Ascending aorta (tissue), 2 donors: Measurements from ENCODE around the gene SMIM27. TPM values are rescaled to one million over a fixed set of nuclear protein-coding genes. Genes with fewer than 3 reads are reported as not detected.

Source experiments
- DNase-seq, 2 donors: peaks; one replicate each; pipeline ENCODE4 v3.0.0-alpha.2; 2019; ENCODE audit warnings: low spot score in 2 of 2
- H3K27ac ChIP-seq, 2 donors: fragments of 200-600 bp; sonication (generic); one replicate each; pipeline ENCODE4 v1.5.1; 2016 to 2017; ENCODE audit warnings: mild to moderate bottlenecking in 1 of 2
- H3K27me3 ChIP-seq: fragments of 200-600 bp; sonication (generic); one replicate; pipeline ENCODE4 v1.5.1; 2017
- H3K36me3 ChIP-seq, 2 donors: fragments of 200-600 bp; sonication (generic); one replicate each; pipeline ENCODE4 v1.5.1; 2016
- H3K4me1 ChIP-seq, 2 donors: fragments of 200-600 bp; sonication (generic); one replicate each; pipeline ENCODE4 v1.5.1; 2016 to 2017; ENCODE audit warnings: mild to moderate bottlenecking in 1 of 2
- H3K4me3 ChIP-seq, 2 donors: fragments of 200-600 bp; sonication (generic); one replicate each; pipeline ENCODE4 v1.5.1; 2016 to 2017; ENCODE audit warnings: mild to moderate bottlenecking in 1 of 2
- H3K9me3 ChIP-seq, 2 donors: fragments of 200-600 bp; sonication (generic); one replicate each; pipeline ENCODE4 v1.5.1; 2016
- intact Hi-C: fragments of 100-400 bp; cut with DNase I; formaldehyde crosslinking; loops from one replicate; pipeline ENCODE4 v1.15.1; 2023
- total RNA-seq: library from RNA; depleted of rRNA; stranded (reverse); fragments of >200 nt; gene quantifications from one replicate; pipeline ENCODE4 v1.1.0, GENCODE V29; 2016
- TF ChIP-seq, protein P1 (sequence below), 3 experiments: fragments of 200-600 bp in 2 of 3; fragments of 450-650 bp in 1 of 3; sonication (generic) in 2 of 3; IDR thresholded peaks; one replicate each; pipeline ENCODE4 v1.5.1; 2016 to 2019; ENCODE audit warnings: antibody characterized with exemption in 3 of 3, mild to moderate bottlenecking in 1 of 3, moderate library complexity in 1 of 3

Gene SMIM27
- total RNA-seq, 1 donor from 2014 or later: 0.32 TPM

DNA sequence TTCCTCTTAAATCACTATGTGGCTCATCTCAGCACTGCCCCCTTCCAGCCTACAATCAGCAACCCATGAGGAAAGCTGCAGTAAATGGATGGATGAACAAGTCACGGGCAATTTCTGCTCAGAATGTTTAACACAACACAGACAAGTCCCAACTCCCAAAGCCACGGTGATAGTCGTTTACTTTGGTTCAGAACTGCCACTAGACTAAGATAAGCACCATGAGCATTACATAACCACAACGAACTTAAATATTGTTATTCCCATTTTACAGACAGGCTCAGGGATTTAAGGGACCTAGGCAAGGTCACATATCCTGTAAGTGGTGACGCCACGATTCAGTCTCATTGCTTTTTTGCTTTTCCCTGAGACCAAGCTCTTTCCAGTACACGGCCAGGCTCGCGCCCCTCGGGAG is 2.0 kb upstream of the SMIM27 start:
- intact Hi-C loops: loop anchor here (10.0 kb wide), 1 partner anchor 475 kb away; the partner anchor contains the start of gene DNAJA1
- peaks cover 0 to 5% of the 10 kb centered on the region in 2 donors for H3K36me3 ChIP-seq
- DNase-seq: no peak
- H3K4me3 ChIP-seq: peak overlapping the region; percentile 67 to 80
- no peaks in the 10 kb centered on the region for H3K27me3 ChIP-seq
- TF ChIP-seq, protein P1, sequence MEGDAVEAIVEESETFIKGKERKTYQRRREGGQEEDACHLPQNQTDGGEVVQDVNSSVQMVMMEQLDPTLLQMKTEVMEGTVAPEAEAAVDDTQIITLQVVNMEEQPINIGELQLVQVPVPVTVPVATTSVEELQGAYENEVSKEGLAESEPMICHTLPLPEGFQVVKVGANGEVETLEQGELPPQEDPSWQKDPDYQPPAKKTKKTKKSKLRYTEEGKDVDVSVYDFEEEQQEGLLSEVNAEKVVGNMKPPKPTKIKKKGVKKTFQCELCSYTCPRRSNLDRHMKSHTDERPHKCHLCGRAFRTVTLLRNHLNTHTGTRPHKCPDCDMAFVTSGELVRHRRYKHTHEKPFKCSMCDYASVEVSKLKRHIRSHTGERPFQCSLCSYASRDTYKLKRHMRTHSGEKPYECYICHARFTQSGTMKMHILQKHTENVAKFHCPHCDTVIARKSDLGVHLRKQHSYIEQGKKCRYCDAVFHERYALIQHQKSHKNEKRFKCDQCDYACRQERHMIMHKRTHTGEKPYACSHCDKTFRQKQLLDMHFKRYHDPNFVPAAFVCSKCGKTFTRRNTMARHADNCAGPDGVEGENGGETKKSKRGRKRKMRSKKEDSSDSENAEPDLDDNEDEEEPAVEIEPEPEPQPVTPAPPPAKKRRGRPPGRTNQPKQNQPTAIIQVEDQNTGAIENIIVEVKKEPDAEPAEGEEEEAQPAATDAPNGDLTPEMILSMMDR (IDR thresholded peaks at IDR 0.05): no peak
- peaks cover 0 to 16% of the 10 kb centered on the region in 2 donors for H3K4me1 ChIP-seq
- no peaks in the 10 kb centered on the region for H3K9me3 ChIP-seq
- H3K27ac ChIP-seq: peak overlapping the region; percentile 80 to 90

DNA sequence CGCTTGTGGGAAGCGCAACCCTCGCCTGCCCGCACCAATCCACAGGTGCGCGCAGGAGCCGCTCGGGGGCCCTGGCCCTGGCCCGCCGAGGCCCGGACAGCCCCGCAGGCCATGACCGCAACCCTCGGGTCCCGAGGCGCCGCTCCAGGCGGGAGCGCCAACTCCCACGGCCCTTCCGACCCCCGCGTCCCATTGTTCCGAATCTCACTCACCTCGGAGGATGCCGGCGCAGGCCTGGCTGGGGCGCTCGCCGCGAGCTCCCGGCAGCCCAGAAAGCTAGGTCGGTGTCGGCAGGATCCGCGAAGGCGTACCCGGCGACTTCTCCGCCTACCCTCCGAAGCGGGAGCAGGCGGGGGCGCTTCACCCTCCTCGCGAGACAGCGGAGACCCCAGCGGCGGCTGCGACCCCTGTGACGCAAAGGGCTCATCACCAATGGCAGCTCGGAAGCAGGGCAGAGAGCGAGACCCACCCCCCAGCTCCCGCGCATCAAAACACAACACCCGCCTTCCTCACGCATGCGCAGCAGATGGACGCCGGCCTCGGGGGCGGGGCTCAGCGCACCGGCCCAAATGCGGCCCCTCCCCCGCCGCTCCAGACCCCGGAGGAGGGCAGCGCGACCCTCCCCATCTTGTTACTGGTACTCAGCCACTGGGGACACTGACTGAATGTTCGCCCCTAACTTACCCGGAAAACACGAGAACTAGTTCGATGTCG is 1.4 kb upstream of the SMIM27 start:
- DNase-seq: peak; percentile 81 to 97
- Histone ChIP-seq H3K36me3 (peaks cover 0 to 5% of the 10 kb centered on the region in 2 donors), H3K4me1 (peaks cover 0 to 16% of the 10 kb centered on the region in 2 donors), H3K9me3 (no peaks in the 10 kb centered on the region), H3K27me3 (no peaks in the 10 kb centered on the region), H3K4me3 (peak overlapping the region; percentile 67 to 80), H3K27ac (peak overlapping the region; percentile 80 to 90)
- TF ChIP-seq, protein P1 (IDR thresholded peaks at IDR 0.05): peak in 1 of 3 experiments; percentile 24
- intact Hi-C loops: loop anchor here (10.0 kb wide), 1 partner anchor 474 kb away; the partner anchor contains the start of gene DNAJA1

DNA sequence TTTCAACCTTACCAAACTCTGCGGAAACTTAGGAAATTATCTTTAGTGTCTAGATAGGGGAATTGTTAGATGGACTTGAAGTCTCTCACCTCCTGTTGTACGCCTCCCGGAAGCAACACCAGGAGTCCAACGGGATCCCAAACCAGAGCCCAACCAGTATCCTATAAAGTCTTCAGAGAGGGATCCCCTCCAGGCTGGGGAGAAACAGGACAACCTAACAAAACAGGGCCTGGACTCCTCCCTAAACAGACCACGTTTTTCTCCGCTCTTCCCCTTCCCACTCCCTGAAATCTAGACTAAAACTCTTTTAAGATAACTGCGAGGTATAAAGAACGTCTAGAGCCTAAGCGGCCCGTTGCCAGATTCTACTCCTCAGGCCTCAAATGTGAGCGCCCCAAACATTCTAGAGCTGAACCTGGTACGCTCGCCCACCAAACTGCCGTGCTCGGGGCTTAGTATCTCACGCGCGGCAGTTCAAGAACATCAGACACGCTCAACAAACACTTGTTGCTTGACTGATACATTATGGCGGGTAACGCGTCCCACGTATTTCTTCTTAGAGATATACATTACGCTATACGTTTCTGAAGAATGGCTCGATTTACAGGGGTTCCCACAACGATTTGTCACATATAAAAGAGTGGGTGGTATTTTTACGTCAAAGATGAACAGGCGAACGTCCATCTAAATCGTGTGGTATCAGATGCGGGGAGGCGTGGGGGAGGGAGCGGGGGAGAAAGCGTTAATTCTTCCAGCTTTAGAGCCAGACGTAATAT is 663 bp upstream of the SMIM27 start:
- intact Hi-C loops: loop anchor here (1.0 to 10.0 kb wide), 4 partner anchors 22 to 473 kb away; partner anchors contain the start of genes ACO1, DNAJA1, NDUFB6 and RIGI
- Histone ChIP-seq H3K36me3 (peaks cover 0 to 5% of the 10 kb centered on the region in 2 donors), H3K4me1 (peaks cover 0 to 16% of the 10 kb centered on the region in 2 donors), H3K9me3 (no peaks in the 10 kb centered on the region), H3K4me3 (peak overlapping the region; percentile 67 to 80), H3K27me3 (no peaks in the 10 kb centered on the region), H3K27ac (peak overlapping the region; percentile 80 to 90)
- DNase-seq: no peak
- TF ChIP-seq, protein P1 (IDR thresholded peaks at IDR 0.05): no peak

DNA sequence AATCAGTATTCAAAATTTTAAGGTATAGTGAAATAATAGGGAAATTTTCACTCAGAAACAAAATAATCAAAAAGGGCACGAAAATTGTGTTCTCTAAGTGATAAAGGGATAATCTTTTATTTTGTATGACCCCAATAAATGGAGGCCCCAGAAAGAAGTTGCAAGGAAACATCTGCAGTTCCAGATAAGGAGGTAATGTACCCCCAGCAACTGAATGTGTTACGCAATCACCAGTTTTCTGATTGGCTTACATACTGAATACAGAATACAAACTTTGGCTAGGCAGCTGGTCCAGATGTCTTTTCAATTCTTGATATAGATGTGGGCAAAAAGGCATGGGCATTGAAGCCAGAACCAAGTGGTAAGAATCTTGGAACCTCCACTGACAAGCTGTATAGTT is 2.0 kb downstream of the SMIM27 start:
- Histone ChIP-seq H3K4me3 (no peak overlapping the region), H3K27me3 (no peaks in the 10 kb centered on the region), H3K27ac (no peak overlapping the region), H3K36me3 (no peaks in the 10 kb centered on the region), H3K9me3 (no peaks in the 10 kb centered on the region), H3K4me1 (peaks cover 0 to 13% of the 10 kb centered on the region in 2 donors)
- TF ChIP-seq, protein P1 (IDR thresholded peaks at IDR 0.05): no peak
- DNase-seq: no peak
- intact Hi-C loops: loop anchor here (10.0 kb wide), 1 partner anchor 471 kb away; the partner anchor contains the start of gene DNAJA1

DNA sequence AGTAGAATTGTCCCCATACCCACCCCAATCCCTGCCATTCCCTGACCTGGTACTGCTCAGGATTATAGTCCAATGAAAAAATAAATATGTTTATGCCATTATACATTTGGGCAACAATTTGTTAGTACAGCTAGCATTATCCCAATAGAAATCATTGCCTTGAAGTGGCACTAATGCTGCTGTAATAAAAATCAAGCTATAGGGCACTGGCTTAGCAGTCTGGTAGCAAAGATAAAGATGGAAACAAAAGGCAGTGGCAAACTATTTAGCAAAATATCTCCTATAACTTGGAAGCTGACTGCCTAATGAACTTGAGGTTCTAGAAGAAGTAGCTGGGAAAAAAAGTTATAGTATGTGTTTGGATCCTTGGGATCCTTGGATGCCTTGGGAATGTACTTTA is 2.5 kb downstream of the SMIM27 start:
- intact Hi-C loops: loop anchor here (10.0 kb wide), 1 partner anchor 470 kb away; the partner anchor contains the start of gene DNAJA1
- Histone ChIP-seq H3K27me3 (no peaks in the 10 kb centered on the region), H3K36me3 (no peaks in the 10 kb centered on the region), H3K4me1 (peaks cover 0 to 8% of the 10 kb centered on the region in 2 donors), H3K27ac (no peak overlapping the region), H3K9me3 (no peaks in the 10 kb centered on the region), H3K4me3 (no peak overlapping the region)
- TF ChIP-seq, protein P1 (IDR thresholded peaks at IDR 0.05): no peak
- no peak for DNase-seq
